Small intestine (tissue), 7 donors: ENCODE data around the gene PHTF1. TPM values are rescaled to one million over a fixed set of nuclear protein-coding genes. Genes with fewer than 3 reads are reported as not detected.

ENCODE experiments used
- DNase-seq, 2 donors: peaks; one replicate each; pipeline versions ENCODE4 v3.0.0 to v3.0.0-alpha.2; 2013
- FAIRE-seq: peaks from 2 replicates; lab custom pipeline; 2012; peaks lifted over from hg19 to GRCh38; lab: Jason Lieb, UNC
- H3K27ac ChIP-seq, 3 donors: one replicate each; pipeline ENCODE4 v1.5.1; 2013; ENCODE audit warnings: low read length in 2 of 3, mild to moderate bottlenecking in 2 of 3, control low read depth in 1 of 3, inconsistent platforms in 1 of 3, low read depth in 1 of 3, moderate library complexity in 1 of 3
- H3K27me3 ChIP-seq, 3 donors: one replicate each; pipeline ENCODE4 v1.6.1; 2013; ENCODE audit warnings: low read length in 3 of 3, inconsistent platforms in 1 of 3; ENCODE audit not compliant: control insufficient read depth in 3 of 3, insufficient read depth in 3 of 3
- H3K36me3 ChIP-seq, 3 donors: one replicate each; pipeline ENCODE4 v1.6.1; 2013; ENCODE audit warnings: low read length in 3 of 3, inconsistent platforms in 1 of 3, low read depth in 1 of 3, mild to moderate bottlenecking in 1 of 3, moderate library complexity in 1 of 3; ENCODE audit not compliant: control insufficient read depth in 3 of 3, insufficient read depth in 2 of 3
- H3K4me1 ChIP-seq, 3 donors: one replicate each; pipeline ENCODE4 v1.6.1; 2013; ENCODE audit warnings: low read length in 2 of 3, inconsistent platforms in 1 of 3, low read depth in 1 of 3, mild to moderate bottlenecking in 1 of 3, moderate library complexity in 1 of 3; ENCODE audit not compliant: control insufficient read depth in 3 of 3, insufficient read depth in 2 of 3
- H3K4me3 ChIP-seq, 3 donors: one replicate each; pipeline ENCODE4 v1.5.1; 2013; ENCODE audit warnings: low read length in 3 of 3, control low read depth in 1 of 3, inconsistent platforms in 1 of 3, low read depth in 1 of 3, mild to moderate bottlenecking in 1 of 3, moderate library complexity in 1 of 3
- H3K9me3 ChIP-seq, 2 donors: one replicate each; pipeline ENCODE4 v1.6.1; 2013; ENCODE audit warnings: low read depth in 1 of 2, low read length in 1 of 2; ENCODE audit not compliant: control insufficient read depth in 2 of 2, insufficient read depth in 1 of 2
- WGBS, 3 donors: extraction: QIAGEN DNeasy Blood & Tissue Kit; methylation state at CpG; one replicate each; pipeline ENCODE4 v1.1.7; 2013; 5-methylcytosine and 5-hydroxymethylcytosine counted together
- polyA plus RNA-seq, 4 donors: library from polyadenylated mRNA; stranded (reverse) in 3 of 4; unstranded in 1 of 4; fragments of 200-250 nt in 3 of 4; fragments of 120-200 nt in 1 of 4; gene quantifications; one replicate each; pipeline versions ENCODE4 v1.2.1 to v1.2.3, GENCODE V29; 2013
- donor health status: healthy with polysubstance abuse.
- donor health status: control.
- donor health status: control.
- donor health status: Bipolar disorder and iron deficiency.
- donor health status: healthy.

Gene PHTF1
- polyA plus RNA-seq, 4 donors = 0.67 to 6.7 (median 3.9) TPM

GRCh38 chr1:113676524-113676923, 82.8 kb downstream of the PHTF1 start:
- H3K27me3 ChIP-seq = no peaks in the 10 kb centered on the region
- FAIRE-seq (no peak), DNase-seq (no peak)
- 44 to 79% (median 61%) methylated on average over 5 of the region's 5 CpGs for WGBS, 3 donors
- no peak overlapping the region for H3K4me3 ChIP-seq
- H3K9me3 ChIP-seq = no peaks in the 10 kb centered on the region
- H3K4me1 ChIP-seq = peaks cover 0 to under 1% (median 0%) of the 10 kb centered on the region in 3 donors
- H3K36me3 ChIP-seq = peaks cover 0 to 13% (median 0%) of the 10 kb centered on the region in 3 donors
- no peak overlapping the region for H3K27ac ChIP-seq

GRCh38 chr1:113675302-113675701, 84.0 kb downstream of the PHTF1 start:
- H3K27ac ChIP-seq = no peak overlapping the region
- H3K27me3 ChIP-seq = no peaks in the 10 kb centered on the region
- no peak for DNase-seq
- H3K9me3 ChIP-seq = no peaks in the 10 kb centered on the region
- no peak for FAIRE-seq
- H3K4me3 ChIP-seq = no peak overlapping the region
- WGBS, 3 donors = 91 to 94% (median 92%) methylated on average over 2 of the region's 2 CpGs
- H3K4me1 ChIP-seq = peaks cover 0 to 3% (median 0%) of the 10 kb centered on the region in 3 donors
- H3K36me3 ChIP-seq = peaks cover 0 to 12% (median 0%) of the 10 kb centered on the region in 3 donors

- FAIRE-seq = no peak
- 94 to 100% (median 95%) methylated on average over 1 of the region's 1 CpG for WGBS, 3 donors
- H3K4me3 ChIP-seq = no peak overlapping the region
- H3K4me1 ChIP-seq = peaks cover 0 to 3% (median 0%) of the 10 kb centered on the region in 3 donors
- no peak overlapping the region for H3K27ac ChIP-seq
- no peak for DNase-seq
- H3K9me3 ChIP-seq = no peaks in the 10 kb centered on the region
- no peaks in the 10 kb centered on the region for H3K27me3 ChIP-seq
- H3K36me3 ChIP-seq = peaks cover 0 to 12% (median 0%) of the 10 kb centered on the region in 3 donors
Observed at GRCh38 chr1:113674591-113674990, 84.7 kb downstream of the PHTF1 start.

GRCh38 chr1:113672491-113672890, 86.8 kb downstream of the PHTF1 start:
- no peak overlapping the region for H3K27ac ChIP-seq
- peaks cover 0 to 3% (median 0%) of the 10 kb centered on the region in 3 donors for H3K4me1 ChIP-seq
- FAIRE-seq = no peak
- H3K9me3 ChIP-seq = peaks cover 0 to 2% of the 10 kb centered on the region in 2 donors
- WGBS, 3 donors = 89 to 92% (median 90%) methylated on average over 4 of the region's 4 CpGs
- no peak overlapping the region for H3K4me3 ChIP-seq
- H3K27me3 ChIP-seq = no peaks in the 10 kb centered on the region
- DNase-seq = no peak
- peaks cover 0 to 12% (median 0%) of the 10 kb centered on the region in 3 donors for H3K36me3 ChIP-seq

- DNase-seq (no peak), FAIRE-seq (no peak)
- peaks cover 0 to 12% (median 0%) of the 10 kb centered on the region in 3 donors for H3K36me3 ChIP-seq
- no peak overlapping the region for H3K27ac ChIP-seq
- peaks cover 0 to 6% of the 10 kb centered on the region in 2 donors for H3K9me3 ChIP-seq
- H3K4me1 ChIP-seq = peaks cover 0 to 3% (median 0%) of the 10 kb centered on the region in 3 donors
- H3K27me3 ChIP-seq = no peaks in the 10 kb centered on the region
- 92 to 100% (median 97%) methylated on average over 1 of the region's 1 CpG for WGBS, 3 donors
- no peak overlapping the region for H3K4me3 ChIP-seq
Observed at GRCh38 chr1:113670650-113671049, 88.6 kb downstream of the PHTF1 start.

GRCh38 chr1:113669988-113670387, 89.3 kb downstream of the PHTF1 start:
- peaks cover 0 to 3% (median 0%) of the 10 kb centered on the region in 3 donors for H3K4me1 ChIP-seq
- DNase-seq (no peak), FAIRE-seq (no peak)
- no peaks in the 10 kb centered on the region for H3K27me3 ChIP-seq
- 85 to 92% (median 89%) methylated on average over 1 of the region's 1 CpG for WGBS, 3 donors
- no peak overlapping the region for H3K4me3 ChIP-seq
- peaks cover 0 to 12% (median 0%) of the 10 kb centered on the region in 3 donors for H3K36me3 ChIP-seq
- H3K9me3 ChIP-seq = peaks cover 0 to 6% of the 10 kb centered on the region in 2 donors
- H3K27ac ChIP-seq = no peak overlapping the region

- Histone ChIP-seq H3K4me1 (no peaks in the 10 kb centered on the region), H3K27me3 (no peaks in the 10 kb centered on the region), H3K4me3 (no peak overlapping the region), H3K36me3 (peaks cover 0 to 2% (median 0%) of the 10 kb centered on the region in 3 donors), H3K9me3 (peaks cover 0 to 6% of the 10 kb centered on the region in 2 donors), H3K27ac (no peak overlapping the region)
- peak; percentile 36 to 55 for DNase-seq
- no peak for FAIRE-seq
- 84 to 92% (median 90%) methylated on average over 2 of the region's 2 CpGs for WGBS, 3 donors
Observed at GRCh38 chr1:113666126-113666525, 93.2 kb downstream of the PHTF1 start.

GRCh38 chr1:113665071-113665470, 94.2 kb downstream of the PHTF1 start:
- peaks cover 0 to 6% (median 4%) of the 10 kb centered on the region in 3 donors for H3K36me3 ChIP-seq
- no peak for FAIRE-seq

More at GRCh38 chr1:113665071-113665470, 94.2 kb downstream of the PHTF1 start:
- H3K4me3 ChIP-seq = no peak overlapping the region
- no peaks in the 10 kb centered on the region for H3K27me3 ChIP-seq
- H3K4me1 ChIP-seq = no peaks in the 10 kb centered on the region
- no peak for DNase-seq
- no peak overlapping the region for H3K27ac ChIP-seq
- H3K9me3 ChIP-seq = peaks cover 0 to 6% of the 10 kb centered on the region in 2 donors
